Measurements from ENCODE around the gene MACROD2.
A peak's percentile ranks its signal among the peaks of the same experiment; 100 is the strongest.

MACROD2 gene

GRCh38 chr20:14521016-14521415 is 525.7 kb downstream of the MACROD2 start:
- TF ChIP-seq CTCF (conservative IDR thresholded peaks at IDR 0.05; ENCODE audit: low read depth): no peak
- DNase-seq (ENCODE audit: low spot score): no peak
- H3K27ac ChIP-seq: no peak overlapping the region
- ChIA-PET POLR2A (ENCODE audit: low non-redundant PET) (no interaction called here), CTCF (interaction anchor here (0.6 to 0.7 kb wide), 2 partner anchors 16 to 145 kb away, joined by 3 read pairs; no protein-coding TSS in a partner anchor)

- ChIA-PET CTCF (interaction anchor here (0.6 to 0.7 kb wide), 2 partner anchors 16 to 145 kb away, joined by 3 read pairs; no protein-coding TSS in a partner anchor), POLR2A (ENCODE audit: low non-redundant PET) (no interaction called here)
- H3K27ac ChIP-seq: no peak overlapping the region
- DNase-seq (ENCODE audit: low spot score): peak; percentile 57
- no peak for TF ChIP-seq CTCF (conservative IDR thresholded peaks at IDR 0.05; ENCODE audit: low read depth)
Measured at GRCh38 chr20:14521436-14521835, 526.1 kb downstream of the MACROD2 start.

GRCh38 chr20:14522595-14522994 is 527.3 kb downstream of the MACROD2 start:
- ChIA-PET CTCF (no interaction called here), POLR2A (ENCODE audit: low non-redundant PET) (no interaction called here)
- peak; percentile 53 for DNase-seq (ENCODE audit: low spot score)
- TF ChIP-seq CTCF (conservative IDR thresholded peaks at IDR 0.05; ENCODE audit: low read depth): no peak
- H3K27ac ChIP-seq: no peak overlapping the region

- CTCF ChIA-PET: no interaction called here
- no peak for TF ChIP-seq CTCF (conservative IDR thresholded peaks at IDR 0.05; ENCODE audit: low read depth)
- DNase-seq (ENCODE audit: low spot score): peak; percentile 52
- no peak overlapping the region for H3K27ac ChIP-seq
- POLR2A ChIA-PET (ENCODE audit: low non-redundant PET): no interaction called here
Measured at GRCh38 chr20:14523090-14523489, 527.8 kb downstream of the MACROD2 start.

- CTCF ChIA-PET: interaction anchor here (0.7 kb wide), 1 partner anchor 337 kb away, joined by 6 read pairs; no protein-coding TSS in a partner anchor
- DNase-seq (ENCODE audit: low spot score): no peak
- TF ChIP-seq CTCF (conservative IDR thresholded peaks at IDR 0.05; ENCODE audit: low read depth): no peak
- POLR2A ChIA-PET (ENCODE audit: low non-redundant PET): no interaction called here
- H3K27ac ChIP-seq: no peak overlapping the region
Measured at GRCh38 chr20:14525426-14525825, 530.1 kb downstream of the MACROD2 start.

GRCh38 chr20:14526891-14527290 is 531.6 kb downstream of the MACROD2 start:
- TF ChIP-seq CTCF (conservative IDR thresholded peaks at IDR 0.05; ENCODE audit: low read depth): no peak
- DNase-seq (ENCODE audit: low spot score): no peak
- H3K27ac ChIP-seq: no peak overlapping the region
- CTCF ChIA-PET: no interaction called here
- POLR2A ChIA-PET (ENCODE audit: low non-redundant PET): no interaction called here

GRCh38 chr20:14531786-14532185 is 536.5 kb downstream of the MACROD2 start:
- no peak for TF ChIP-seq CTCF (conservative IDR thresholded peaks at IDR 0.05; ENCODE audit: low read depth)
- DNase-seq (ENCODE audit: low spot score): no peak
- ChIA-PET CTCF (no interaction called here), POLR2A (ENCODE audit: low non-redundant PET) (no interaction called here)
- no peak overlapping the region for H3K27ac ChIP-seq
